HL-60 (cell line): Measurements from ENCODE around the gene PDE1C.

Source experiments
- POLR2AphosphoS5 ChIP-seq: IDR thresholded peaks from 2 replicates; pipeline ENCODE4 v1.6.1; 2012; ENCODE audit warnings: low read depth
- SPI1 ChIP-seq: IDR thresholded peaks from 2 replicates; pipeline ENCODE4 v1.6.1; 2012; ENCODE audit warnings: low read depth, mild to moderate bottlenecking, borderline replicate concordance
- TF ChIP-seq, protein P1 (sequence below): IDR thresholded peaks from one replicate; pipeline ENCODE4 v1.5.1; 2011; ENCODE audit warnings: low read length, control low read depth, inconsistent platforms; ENCODE audit not compliant: insufficient read depth
- TF ChIP-seq, protein P2 (sequence below): IDR thresholded peaks from 2 replicates; pipeline ENCODE4 v1.6.1; 2012; ENCODE audit warnings: low read depth; ENCODE audit not compliant: insufficient replicate concordance

DNA sequence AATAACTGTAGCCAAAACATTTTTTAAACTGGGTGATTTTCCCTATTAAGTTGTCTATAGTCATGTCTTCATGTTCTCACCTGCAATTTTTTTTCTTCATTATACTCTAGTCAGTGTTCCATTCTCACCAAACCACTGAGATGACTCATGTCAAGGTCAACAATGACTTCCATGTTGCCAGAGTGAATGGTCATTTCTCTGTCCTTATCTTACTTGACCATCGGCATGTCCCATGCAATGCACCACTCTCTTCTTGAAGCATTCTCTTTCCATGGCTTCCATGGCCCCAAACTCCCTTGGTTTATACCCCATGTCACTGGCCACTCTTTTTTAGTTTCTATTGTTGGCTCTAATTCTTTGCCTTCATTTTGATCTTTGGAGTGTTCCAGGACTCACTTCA, 209.3 kb downstream of the PDE1C start:
- TF ChIP-seq, protein P1, sequence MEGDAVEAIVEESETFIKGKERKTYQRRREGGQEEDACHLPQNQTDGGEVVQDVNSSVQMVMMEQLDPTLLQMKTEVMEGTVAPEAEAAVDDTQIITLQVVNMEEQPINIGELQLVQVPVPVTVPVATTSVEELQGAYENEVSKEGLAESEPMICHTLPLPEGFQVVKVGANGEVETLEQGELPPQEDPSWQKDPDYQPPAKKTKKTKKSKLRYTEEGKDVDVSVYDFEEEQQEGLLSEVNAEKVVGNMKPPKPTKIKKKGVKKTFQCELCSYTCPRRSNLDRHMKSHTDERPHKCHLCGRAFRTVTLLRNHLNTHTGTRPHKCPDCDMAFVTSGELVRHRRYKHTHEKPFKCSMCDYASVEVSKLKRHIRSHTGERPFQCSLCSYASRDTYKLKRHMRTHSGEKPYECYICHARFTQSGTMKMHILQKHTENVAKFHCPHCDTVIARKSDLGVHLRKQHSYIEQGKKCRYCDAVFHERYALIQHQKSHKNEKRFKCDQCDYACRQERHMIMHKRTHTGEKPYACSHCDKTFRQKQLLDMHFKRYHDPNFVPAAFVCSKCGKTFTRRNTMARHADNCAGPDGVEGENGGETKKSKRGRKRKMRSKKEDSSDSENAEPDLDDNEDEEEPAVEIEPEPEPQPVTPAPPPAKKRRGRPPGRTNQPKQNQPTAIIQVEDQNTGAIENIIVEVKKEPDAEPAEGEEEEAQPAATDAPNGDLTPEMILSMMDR = no peak
- TF ChIP-seq, protein P2, sequence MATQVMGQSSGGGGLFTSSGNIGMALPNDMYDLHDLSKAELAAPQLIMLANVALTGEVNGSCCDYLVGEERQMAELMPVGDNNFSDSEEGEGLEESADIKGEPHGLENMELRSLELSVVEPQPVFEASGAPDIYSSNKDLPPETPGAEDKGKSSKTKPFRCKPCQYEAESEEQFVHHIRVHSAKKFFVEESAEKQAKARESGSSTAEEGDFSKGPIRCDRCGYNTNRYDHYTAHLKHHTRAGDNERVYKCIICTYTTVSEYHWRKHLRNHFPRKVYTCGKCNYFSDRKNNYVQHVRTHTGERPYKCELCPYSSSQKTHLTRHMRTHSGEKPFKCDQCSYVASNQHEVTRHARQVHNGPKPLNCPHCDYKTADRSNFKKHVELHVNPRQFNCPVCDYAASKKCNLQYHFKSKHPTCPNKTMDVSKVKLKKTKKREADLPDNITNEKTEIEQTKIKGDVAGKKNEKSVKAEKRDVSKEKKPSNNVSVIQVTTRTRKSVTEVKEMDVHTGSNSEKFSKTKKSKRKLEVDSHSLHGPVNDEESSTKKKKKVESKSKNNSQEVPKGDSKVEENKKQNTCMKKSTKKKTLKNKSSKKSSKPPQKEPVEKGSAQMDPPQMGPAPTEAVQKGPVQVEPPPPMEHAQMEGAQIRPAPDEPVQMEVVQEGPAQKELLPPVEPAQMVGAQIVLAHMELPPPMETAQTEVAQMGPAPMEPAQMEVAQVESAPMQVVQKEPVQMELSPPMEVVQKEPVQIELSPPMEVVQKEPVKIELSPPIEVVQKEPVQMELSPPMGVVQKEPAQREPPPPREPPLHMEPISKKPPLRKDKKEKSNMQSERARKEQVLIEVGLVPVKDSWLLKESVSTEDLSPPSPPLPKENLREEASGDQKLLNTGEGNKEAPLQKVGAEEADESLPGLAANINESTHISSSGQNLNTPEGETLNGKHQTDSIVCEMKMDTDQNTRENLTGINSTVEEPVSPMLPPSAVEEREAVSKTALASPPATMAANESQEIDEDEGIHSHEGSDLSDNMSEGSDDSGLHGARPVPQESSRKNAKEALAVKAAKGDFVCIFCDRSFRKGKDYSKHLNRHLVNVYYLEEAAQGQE = no peak
- TF ChIP-seq SPI1 = no peak
- no peak for TF ChIP-seq POLR2AphosphoS5
